HCT116 (cell line): ENCODE results near the gene B3GALNT2.

ENCODE experiments used
- CEBPB ChIP-seq: IDR thresholded peaks from 2 replicates; pipeline ENCODE4 v1.6.1; 2012; ENCODE audit warnings: low read depth
- CTCF ChIP-seq, 3 experiments: fragments of 200-600 bp in 1 of 3; sonication (generic) in 1 of 3; IDR thresholded peaks in 2 of 3; conservative IDR thresholded peaks in 1 of 3; 2 replicates each; pipeline ENCODE4 v1.5.1; 2012 to 2017; ENCODE audit warnings: low read depth in 2 of 3, low read length in 2 of 3, antibody characterized with exemption in 1 of 3, borderline replicate concordance in 1 of 3, control low read depth in 1 of 3, mild to moderate bottlenecking in 1 of 3, mixed read lengths in 1 of 3, mixed run types in 1 of 3, moderate library complexity in 1 of 3; ENCODE audit not compliant: insufficient read depth in 1 of 3
- EZH2 ChIP-seq: fragments of 200-600 bp; sonication (generic); IDR thresholded peaks from 2 replicates; pipeline ENCODE4 v1.6.1; 2017; ENCODE audit warnings: antibody characterized with exemption, mixed run types
- MAX ChIP-seq: IDR thresholded peaks from 2 replicates; pipeline ENCODE4 v1.6.1; 2012
- POLR2A ChIP-seq: IDR thresholded peaks from 2 replicates; pipeline ENCODE4 v1.7.0; 2011; ENCODE audit warnings: borderline replicate concordance; ENCODE audit not compliant: insufficient read depth, insufficient read length; ENCODE audit errors: extremely low read depth
- POLR2AphosphoS5 ChIP-seq: IDR thresholded peaks from 2 replicates; pipeline ENCODE4 v1.6.1; 2011; ENCODE audit warnings: mild to moderate bottlenecking, low read depth, low read length, moderate library complexity
- RAD21 ChIP-seq: IDR thresholded peaks from 2 replicates; pipeline ENCODE4 v1.6.1; 2012; ENCODE audit warnings: low read depth, mild to moderate bottlenecking
- REST ChIP-seq: IDR thresholded peaks from 2 replicates; pipeline ENCODE4 v1.6.1; 2012; ENCODE audit warnings: low read depth
- SIN3A ChIP-seq: IDR thresholded peaks from 2 replicates; pipeline ENCODE4 v1.6.1; 2012; ENCODE audit warnings: low read depth
- SRF ChIP-seq: IDR thresholded peaks from 2 replicates; pipeline ENCODE4 v1.6.1; 2012; ENCODE audit warnings: low read depth

GRCh38 chr1:235423214-235423652 lies 81.0 kb downstream of the B3GALNT2 start:
- TF ChIP-seq EZH2 (no peak), CTCF (IDR thresholded peaks at IDR 0.05 in 2 of 3, conservative IDR thresholded peaks at IDR 0.05 in 1 of 3; ENCODE audit: borderline replicate concordance in 1 of 3, insufficient read depth in 1 of 3, low read depth in 2 of 3, low read length in 2 of 3) (no peak), MAX (no peak), SIN3A (no peak), POLR2AphosphoS5 (no peak), CEBPB (no peak), POLR2A (no peak), RAD21 (no peak), REST (no peak), SRF (no peak)
